Measurements from ENCODE around the gene TBC1D10B. TPM values are rescaled to one million over a fixed set of nuclear protein-coding genes. Genes with fewer than 3 reads are reported as not detected.

TBC1D10B gene
- polyA plus RNA-seq, 3 donors: 26.5 to 30.3 (median 28.4) TPM

DNA sequence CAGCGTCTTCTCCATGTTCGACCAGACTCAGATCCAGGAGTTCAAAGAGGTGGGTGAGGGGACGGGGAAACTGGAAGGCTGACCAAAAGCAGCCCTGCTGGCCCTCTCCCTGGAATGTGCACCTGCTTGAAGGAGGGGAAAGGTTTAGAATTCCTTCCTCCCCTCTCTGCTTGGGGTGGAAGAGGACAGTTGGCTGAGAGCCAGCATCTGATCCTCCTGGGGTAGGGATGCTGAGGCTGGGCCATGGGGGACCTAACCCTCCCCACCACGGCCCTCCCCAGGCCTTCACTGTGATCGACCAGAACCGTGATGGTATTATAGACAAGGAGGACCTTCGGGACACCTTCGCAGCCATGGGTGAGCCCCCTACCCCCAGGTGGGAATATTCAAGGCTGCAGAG, 5.6 kb upstream of the TBC1D10B start:
- DNase-seq (ENCODE audit: low read depth in 3 of 3, low spot score in 2 of 3): no peak

DNA sequence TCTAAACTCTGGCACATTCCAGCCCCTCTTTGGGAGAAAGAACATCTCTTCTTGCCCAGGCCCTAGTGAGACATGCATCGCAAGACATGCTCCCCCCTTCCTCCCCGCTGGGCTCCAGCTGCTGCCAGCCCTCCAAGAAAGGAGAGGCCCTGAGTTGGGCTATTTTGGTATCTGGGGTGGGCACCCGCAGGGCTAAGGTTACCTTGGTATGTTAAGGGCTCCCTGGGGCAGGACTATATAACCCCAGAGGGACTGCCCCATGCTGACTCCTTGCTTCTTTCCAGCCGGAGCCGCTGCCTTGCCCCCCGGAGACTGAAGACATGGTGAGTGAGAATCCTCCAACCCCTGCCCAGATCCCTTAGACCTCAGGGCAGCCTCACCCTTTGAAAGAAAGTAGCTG, 4.2 kb upstream of the TBC1D10B start, which contains the start of gene MYL11:
TSS of gene MYL11 (plus strand) at position 265 of the 400 bp plus-strand sequence. CDS start at position 321, 56 bp downstream.
- DNase-seq (ENCODE audit: low read depth in 3 of 3, low spot score in 2 of 3): no peak

DNA sequence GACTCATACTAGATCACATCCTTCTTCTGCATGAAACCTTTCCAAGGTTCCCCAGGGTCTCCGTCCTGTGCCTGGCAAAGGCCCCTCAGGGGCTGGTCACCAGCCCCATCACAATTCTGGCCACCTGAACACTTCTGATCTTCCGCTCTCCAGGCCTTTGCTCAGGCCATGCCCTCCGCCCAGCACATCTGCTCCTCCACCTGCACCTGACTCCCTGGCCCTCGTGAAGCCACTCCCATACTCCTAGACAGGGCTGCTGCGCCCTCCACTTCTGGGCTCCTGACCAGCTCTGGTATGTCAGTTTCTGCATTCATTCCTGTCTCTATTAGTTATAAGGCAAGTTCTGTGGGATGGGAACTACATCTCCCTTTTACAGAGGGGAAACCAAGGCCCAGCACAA, 2.4 kb upstream of the TBC1D10B start:
- DNase-seq (ENCODE audit: low read depth in 3 of 3, low spot score in 2 of 3): no peak

DNA sequence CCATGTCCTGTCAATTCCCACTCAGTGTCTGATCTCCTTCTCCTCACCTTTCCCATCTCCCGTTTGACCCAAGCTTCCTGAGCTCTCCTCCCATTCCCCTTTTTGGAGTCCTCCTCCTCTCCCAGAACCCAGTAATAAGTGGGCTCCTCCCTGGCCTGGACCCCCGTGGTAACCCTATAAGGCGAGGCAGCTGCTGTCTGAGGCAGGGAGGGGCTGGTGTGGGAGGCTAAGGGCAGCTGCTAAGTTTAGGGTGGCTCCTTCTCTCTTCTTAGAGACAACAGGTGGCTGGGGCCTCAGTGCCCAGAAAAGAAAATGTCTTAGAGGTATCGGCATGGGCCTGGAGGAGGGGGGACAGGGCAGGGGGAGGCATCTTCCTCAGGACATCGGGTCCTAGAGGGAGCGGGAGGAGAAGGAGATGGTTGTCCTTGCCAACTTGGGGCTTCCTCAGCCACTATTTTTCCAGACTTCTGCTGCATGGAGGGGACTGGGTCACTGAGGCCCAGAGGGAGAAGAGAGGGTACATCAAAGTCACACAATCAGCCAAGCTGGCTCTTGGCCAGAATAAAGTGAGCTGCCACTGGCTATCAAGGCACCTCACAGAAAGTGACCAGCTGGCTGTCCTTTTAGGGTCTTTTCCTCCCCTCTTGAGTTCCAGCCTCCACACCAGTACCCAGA, 1.9 kb upstream of the TBC1D10B start:
- no peak for DNase-seq (ENCODE audit: low read depth in 3 of 3, low spot score in 2 of 3)

DNA sequence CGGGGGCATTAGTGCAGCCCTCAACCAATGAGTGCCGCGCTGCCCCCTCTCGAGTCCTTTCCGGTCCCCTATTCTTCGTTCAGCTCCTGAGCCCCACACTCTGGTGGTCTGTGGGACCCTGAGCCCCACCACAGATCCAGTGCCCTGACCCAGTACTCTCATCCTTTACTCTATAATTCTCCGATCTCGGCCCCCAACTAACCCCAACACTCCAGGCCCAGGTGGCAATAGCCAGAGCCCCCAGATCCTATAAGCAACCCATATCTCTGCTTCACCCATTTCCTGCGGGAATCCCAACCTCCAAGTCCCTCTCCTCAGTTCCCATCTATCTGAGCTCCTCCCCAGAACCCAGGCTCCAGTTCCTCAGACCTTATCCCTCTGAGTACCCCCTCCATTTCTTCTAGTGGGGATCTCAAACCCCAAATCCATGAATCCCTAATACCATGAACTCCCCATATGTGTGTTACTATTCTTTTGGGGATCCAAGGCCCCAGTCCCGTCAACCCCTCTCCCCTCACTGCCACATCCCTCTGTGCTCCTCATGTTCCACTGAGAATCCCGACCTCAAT, 1.0 kb upstream of the TBC1D10B start:
- DNase-seq (ENCODE audit: low read depth in 3 of 3, low spot score in 2 of 3): no peak

DNA sequence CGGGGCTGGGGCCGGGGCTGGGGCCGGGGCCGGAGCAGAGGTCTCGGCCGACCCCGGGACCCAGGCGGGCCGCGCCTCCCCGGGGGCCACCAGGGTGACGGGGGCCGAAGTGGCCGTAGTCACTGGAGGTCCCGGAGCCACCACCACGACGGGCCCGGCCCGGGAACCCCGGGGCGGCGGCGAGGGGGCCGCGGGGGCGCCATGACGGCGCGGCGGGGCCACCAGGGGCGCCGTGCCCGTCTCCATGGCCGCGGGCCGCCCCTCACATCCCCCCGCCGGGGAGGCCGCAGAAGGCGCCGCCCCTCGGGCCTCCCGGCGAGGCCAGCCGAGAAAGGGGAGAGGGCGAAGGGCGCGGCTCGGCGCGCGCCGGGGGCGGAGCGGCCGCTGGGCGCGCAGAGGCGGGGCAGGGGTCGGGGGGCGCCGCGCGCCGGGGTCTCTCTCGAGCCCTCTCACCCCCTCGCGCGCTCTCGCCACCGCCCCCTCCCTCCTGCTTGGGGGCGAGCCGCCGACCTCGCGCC, 297 bp downstream of the TBC1D10B start:
- no peak for DNase-seq (ENCODE audit: low read depth in 3 of 3, low spot score in 2 of 3)

DNA sequence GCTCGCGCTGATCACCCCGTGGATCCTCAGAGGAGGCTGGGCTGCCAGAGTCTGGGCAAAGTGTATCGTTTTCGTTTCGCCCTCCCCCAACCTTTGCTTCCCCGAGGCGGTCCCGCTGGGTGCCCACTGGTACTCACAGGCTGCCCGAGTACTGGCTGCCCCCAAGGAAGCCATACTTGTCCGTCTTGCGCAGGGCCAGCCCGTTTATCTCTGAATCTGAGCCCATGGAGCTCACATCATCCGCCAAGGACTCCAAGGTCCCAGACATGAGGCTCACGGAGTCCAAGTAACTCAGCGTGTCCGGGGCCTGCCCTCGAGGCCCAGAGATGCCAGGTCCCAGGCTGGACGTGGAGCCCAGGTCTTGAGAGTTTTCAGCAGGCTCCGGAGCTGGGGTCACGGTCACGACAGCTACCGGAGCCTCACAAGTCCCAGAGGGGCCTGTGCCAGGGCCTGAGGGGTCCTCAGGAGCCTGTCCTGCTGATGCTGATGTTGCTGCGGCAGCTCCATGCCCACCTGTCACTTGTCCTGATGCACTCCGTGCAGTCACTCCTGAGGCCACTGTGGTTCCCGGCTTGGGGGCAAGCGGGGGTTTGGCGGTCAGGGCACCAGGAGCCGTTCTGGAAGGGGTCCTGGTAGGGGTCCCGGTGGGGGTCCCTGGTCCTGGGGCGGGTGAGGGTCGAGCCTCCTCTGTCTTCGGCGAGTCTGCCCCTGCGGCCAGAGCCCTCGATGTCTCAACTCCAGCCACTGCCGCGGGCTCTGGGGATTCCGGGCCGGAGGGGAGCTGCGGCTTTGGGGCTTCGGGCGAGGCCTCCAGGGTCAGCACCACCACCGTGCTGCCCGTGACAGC, 980 bp downstream of the TBC1D10B start:
- no peak for DNase-seq (ENCODE audit: low read depth in 3 of 3, low spot score in 2 of 3)

DNA sequence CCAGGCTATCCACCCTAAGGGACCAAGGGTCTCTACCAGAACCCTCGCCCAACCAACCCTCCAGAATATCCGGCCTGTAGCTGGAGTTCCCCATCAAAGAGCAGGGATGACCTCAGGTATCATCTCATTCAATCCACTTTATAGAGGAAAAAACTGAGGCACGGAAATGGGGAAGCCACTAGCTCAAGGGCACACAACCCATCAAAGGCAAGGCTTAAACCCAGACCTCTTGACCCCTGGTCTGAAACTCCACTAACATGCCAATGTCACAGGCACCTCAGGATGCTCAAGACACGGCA, 1.6 kb downstream of the TBC1D10B start:
- DNase-seq (ENCODE audit: low read depth in 3 of 3, low spot score in 2 of 3): no peak

DNA sequence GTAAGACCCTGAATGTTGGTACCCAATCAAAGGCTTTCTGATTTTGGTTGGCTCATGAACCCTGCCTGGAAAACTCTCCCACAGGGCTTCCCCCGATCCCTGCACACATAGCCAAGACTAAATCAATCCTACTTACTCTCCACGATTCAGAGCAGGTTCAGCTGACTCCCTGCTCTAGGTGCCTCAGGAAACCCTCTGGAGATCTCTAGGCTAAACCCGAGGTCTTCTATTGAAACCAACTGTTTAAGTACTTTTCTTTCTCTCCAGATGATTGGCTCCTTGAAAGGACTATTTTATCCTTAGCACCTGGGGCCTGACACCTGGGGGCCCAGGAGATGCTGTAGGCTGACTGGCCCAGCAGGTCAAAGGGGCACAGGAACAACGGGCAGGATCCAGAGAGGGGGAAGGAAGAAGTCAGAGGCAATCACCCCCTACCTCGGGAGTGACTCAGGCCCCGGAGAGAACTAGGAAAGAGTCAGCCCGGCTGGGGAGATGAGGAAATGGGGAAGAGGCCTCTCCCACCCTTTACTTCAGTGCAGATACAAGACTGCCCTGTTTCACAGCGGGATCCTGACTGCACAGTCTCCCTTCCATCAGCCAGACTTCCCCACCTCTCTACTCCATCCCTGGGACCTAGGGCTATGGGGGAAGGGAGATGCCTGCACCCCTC, 2.0 kb downstream of the TBC1D10B start:
- no peak for DNase-seq (ENCODE audit: low read depth in 3 of 3, low spot score in 2 of 3)

DNA sequence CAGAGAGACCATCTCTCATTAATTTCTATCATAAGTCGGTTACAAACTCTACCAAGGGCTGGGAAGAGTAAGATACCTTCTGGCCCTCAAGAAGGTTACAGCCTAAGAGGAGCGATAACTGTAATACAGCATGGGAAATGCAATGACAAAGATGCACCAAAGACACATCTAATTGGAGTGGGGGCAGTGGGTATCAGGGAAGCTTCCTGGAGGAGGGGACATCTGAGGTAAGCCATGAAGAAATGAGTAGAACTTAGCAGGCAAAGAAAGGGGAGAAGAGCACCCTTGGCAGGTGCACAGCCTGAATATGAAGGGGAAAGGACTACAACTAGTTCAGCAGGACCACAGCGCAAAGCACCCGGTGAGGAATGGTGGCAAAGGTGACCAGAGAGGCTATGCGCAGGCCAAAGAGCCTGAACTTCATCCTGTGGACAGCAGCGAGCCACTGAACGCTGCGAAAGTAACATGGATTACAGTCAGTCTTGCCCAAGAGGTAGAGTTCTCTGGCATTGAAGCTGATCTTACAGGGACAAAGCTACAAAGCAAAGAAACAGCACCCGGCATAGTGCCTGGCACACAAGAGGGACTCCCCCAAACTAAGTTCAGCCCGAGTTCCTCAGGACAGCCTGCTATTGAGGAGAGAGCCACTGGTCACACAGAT, 2.8 kb downstream of the TBC1D10B start:
- no peak for DNase-seq (ENCODE audit: low read depth in 3 of 3, low spot score in 2 of 3)

DNA sequence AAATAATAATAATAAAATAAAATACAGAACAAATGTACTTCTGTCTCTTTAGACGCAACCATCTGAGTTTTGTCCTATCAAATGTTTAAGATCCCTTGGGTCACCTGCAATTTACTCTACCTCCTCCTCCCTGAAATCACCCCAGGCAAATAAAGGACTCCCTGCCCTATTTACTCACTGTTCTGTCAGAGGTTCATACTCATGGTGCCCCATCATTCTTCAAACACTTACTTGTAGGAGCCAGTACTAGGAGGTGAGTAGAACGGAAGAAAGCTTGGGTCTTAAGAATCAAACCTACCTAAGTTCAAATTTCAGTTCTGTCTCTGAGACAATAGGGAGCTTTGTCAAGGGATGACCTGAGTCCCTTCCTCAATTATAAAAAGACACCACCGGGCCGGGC, 3.8 kb downstream of the TBC1D10B start:
- DNase-seq (ENCODE audit: low read depth in 3 of 3, low spot score in 2 of 3): no peak

DNA sequence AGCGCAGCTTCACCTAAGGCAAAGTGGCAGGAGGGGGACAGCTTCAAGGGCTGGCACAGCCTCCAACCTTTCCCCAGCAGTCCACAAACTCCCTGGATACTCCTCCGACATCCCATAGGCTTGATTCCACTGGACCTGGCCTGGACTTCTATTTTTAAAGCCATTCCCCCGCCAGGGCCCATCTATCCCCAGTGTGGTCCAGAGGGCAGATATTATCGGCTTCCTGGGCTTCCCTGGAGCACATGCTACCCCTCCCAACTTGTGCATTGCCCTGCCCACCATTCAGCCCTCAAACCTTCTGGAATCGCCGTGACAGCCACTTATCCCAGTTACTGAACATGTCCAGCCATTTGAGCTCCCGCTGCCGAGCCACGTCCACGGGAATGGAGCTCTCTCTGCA, 5.1 kb downstream of the TBC1D10B start:
- DNase-seq (ENCODE audit: low read depth in 3 of 3, low spot score in 2 of 3): no peak

DNA sequence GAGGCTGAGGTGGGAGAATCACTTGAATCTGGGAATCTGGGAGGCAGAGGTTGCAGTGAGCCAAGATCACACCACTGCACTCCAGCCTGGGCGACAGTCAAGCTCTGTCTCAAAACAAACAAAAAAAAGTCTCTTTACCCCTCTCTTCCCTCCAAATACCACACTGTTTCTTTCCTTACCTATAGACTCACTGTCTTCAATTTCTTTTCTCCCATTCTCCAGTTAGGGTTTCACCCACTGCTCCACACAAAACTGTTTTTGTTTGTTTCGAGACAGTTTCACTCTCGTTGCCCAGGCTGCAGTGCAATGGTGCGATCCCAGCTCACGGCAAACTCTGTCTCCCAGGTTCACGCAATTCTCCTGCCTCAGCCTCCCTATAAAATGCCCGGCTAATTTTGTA, 9.1 kb downstream of the TBC1D10B start:
- DNase-seq (ENCODE audit: low read depth in 3 of 3, low spot score in 2 of 3): no peak

DNA sequence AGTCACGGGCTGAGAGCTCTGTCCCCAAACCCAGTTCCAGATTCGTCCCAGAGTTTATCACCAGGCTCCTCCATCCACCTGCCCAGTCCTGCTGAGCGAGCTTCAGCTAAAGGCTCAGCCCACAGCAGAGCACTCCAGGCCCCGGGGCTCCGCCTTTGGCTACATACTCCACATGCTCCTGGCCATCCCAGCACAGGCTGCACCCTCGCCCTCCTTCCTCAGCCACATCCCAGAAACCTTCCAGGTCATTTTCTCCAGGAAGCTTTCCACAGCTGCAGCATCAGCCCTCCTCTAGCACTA, 10.5 kb downstream of the TBC1D10B start:
- DNase-seq (ENCODE audit: low read depth in 3 of 3, low spot score in 2 of 3): no peak

DNA sequence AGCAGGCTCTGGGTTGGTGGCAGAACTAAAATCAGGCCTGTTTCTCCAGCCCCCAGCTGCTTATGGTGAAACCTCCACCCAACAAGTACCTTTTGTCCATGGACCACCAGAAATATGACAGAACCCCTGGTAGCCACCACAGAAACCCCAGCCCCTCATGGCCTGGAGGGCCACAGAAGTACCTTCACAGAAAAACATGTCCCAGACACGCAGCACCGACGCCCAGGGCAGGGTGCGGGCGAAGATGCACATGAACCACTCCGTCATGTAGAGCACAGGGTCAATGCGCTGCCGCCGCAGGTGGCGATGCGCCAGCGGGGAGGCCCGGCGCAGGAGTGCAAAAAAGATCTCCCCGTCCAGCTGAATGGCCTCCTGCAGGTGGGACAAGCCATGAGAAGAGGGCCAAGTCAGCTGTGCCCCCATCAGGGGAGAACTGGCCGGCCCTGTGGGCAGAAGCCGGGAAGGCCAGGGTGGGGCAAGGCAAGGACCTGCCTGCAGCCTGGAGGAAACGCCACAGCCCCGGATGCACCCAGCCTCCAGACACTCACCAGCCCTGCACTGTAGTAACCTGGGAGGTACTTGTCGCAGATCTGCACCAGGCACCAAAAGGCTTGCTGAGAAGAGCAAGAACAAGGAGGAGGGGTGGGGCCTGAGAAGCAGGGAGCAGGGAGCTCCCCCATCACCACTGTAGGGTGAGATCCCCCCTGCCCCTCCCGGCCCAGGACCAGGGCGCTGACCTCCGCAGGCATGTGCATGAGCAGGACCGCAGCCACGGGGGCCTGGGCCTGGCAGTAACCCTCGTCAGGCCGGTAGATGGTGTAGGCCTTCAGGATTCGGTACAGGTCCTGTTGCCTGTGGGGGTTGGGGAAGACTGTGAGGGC, 11.1 kb downstream of the TBC1D10B start:
- DNase-seq (ENCODE audit: low read depth in 3 of 3, low spot score in 2 of 3): no peak

DNA sequence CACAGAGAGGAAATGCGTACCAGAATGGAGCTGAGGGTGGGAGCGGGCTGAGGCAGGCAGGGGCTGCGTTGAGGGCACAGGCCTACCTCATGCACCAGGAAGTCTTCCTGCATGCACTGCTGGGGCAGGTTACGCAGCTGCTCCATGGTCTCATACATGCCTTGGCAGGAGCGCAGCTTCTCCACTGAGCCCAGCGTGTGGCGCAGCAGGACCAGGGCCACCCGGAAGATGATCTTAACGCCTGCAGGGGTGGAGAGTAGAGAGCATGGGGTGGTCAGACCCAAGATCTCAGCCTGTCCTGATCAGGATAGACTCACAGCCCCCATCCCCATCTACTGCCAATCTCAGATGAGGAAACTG, 11.7 kb downstream of the TBC1D10B start:
- DNase-seq (ENCODE audit: low read depth in 3 of 3, low spot score in 2 of 3): no peak

DNA sequence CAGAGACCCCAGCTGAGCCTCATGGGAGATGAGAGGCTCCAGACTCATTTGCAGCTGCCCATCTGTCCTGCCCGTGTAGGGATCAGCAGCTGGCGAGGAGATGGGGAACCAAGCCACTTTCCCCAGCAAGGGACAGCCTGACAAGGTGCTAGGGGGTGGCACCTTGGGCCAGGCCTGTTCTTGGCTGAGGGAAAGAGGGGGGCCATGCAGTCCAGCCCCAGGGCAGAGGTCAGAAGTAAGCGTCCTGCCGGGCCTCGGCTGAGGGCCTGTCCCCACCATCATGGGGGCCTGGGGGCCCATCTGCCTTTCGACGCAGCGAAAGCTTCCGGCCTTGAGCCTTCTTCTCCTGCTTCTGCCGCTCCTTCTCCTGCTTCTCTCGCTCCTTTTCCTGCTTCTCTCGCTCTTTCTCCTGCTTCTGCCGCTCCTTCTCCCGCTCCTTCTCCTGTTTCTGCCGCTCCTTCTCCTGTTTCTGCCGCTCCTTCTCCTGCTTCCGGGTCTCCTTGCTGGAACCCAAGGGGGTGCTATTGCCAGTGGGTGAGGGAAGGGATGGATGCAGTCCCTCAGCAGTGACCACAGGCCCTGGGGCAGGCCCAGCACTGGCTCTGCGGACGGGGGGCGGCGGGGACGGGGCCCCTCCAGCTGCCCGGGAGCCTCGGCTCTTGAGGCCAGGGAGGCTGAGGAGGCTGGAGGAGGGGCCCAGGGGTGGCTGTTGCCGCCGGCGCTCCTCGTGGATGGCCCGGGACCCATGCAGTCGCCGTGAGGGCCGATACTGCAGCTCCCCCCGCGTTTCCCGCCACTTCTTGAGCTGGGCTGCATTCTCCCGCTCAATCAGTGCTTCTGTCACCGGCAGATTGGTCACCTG, 12.3 kb downstream of the TBC1D10B start:
- no peak for DNase-seq (ENCODE audit: low read depth in 3 of 3, low spot score in 2 of 3)

DNA sequence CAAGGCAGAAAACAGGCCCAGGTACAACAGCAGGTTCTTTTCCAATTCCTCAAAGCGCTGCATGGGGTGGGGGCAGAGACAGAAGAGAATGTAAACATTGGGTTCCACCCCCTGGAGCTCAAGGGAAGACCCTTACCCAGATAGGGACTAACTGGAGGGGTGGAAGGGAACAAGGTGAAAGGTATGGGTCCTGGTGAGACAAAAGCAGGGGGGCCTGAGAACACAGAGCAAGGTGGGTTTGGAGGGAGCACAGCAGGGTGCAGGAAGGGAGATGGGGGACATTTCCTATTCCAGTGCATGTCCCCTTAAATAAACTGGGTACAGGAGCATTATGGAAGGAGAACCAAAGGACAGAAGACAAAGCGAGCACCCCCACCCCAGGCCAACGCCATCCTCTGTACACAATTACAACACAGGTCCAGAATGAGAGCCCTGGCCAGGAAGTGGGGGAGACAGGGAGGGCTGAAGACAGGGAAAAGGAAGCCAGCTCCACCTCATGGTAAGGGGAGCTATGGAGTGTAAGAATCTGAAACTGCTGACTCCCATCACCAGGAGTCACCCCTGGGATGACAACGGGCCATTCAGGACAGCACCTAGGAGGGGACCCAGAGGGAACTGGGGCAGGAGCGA, 13.1 kb downstream of the TBC1D10B start:
- no peak for DNase-seq (ENCODE audit: low read depth in 3 of 3, low spot score in 2 of 3)
